Caco-2 (cell line): ENCODE results near the gene AARS2. TPM values are rescaled to one million over a fixed set of nuclear protein-coding genes. Genes with fewer than 3 reads are reported as not detected.
"Not testable (repeated sequence)": the region's sequence is repeated elsewhere in the genome, so short reads cannot be mapped to it uniquely, and the experiment has no call there.

Source experiments
- BruUV-seq: library from RNA; stranded (reverse); fragments of 400-500 nt; replicated peaks from 2 replicates; lab custom pipeline; 2021; lab: Mats Ljungman, UMichigan
- CTCF ChIA-PET: fragments of 300-600 bp; sonication (Branson Sonifier 250); formaldehyde crosslinking; loops from one replicate; lab custom pipeline; 2022; ENCODE audit warnings: antibody characterized with exemption; lab: Charles Lee
- POLR2A ChIA-PET: fragments of 300-600 bp; sonication (Branson Sonifier 250); formaldehyde crosslinking; loops from one replicate; lab custom pipeline; 2022; ENCODE audit warnings: antibody characterized with exemption; lab: Charles Lee
- DNase-seq, 2 experiments: peaks; one replicate each; pipeline versions ENCODE4 v3.0.0 to v3.0.0-alpha.2; 2020 to 2022
- H3K27me3 ChIP-seq: replicated peaks from 2 replicates; pipeline ENCODE4 v1.6.0; 2011; ENCODE audit warnings: low read length; ENCODE audit not compliant: control insufficient read depth, insufficient read depth
- H3K36me3 ChIP-seq: 2 replicates; pipeline ENCODE4 v1.5.1; 2011; ENCODE audit warnings: low read length; ENCODE audit not compliant: control insufficient read depth, insufficient read depth
- H3K4me1 ChIP-seq: fragments of 250-450 bp; sonication (Bioruptor Pico); 2 replicates; pipeline ENCODE4 v1.5.1; 2020; ENCODE audit warnings: mild to moderate bottlenecking
- H3K4me3 ChIP-seq: 2 replicates; pipeline ENCODE4 v1.5.1; 2011; ENCODE audit warnings: low read depth, mild to moderate bottlenecking, control low read depth, low read length
- H3K9me3 ChIP-seq: fragments of 250-450 bp; sonication (Bioruptor Pico); 2 replicates; pipeline ENCODE4 v1.5.1; 2020; ENCODE audit warnings: mild to moderate bottlenecking, moderate library complexity
- H3K27ac Mint-ChIP-seq: one replicate; pipeline ENCODE4 v1.8.0; 2022; ENCODE audit warnings: mixed read lengths; ENCODE audit not compliant: unreplicated experiment
- H3K27me3 Mint-ChIP-seq: one replicate; pipeline ENCODE4 v1.8.0; 2022; ENCODE audit warnings: mixed read lengths; ENCODE audit not compliant: insufficient read depth, unreplicated experiment
- H3K36me3 Mint-ChIP-seq: one replicate; pipeline ENCODE4 v1.8.0; 2022; ENCODE audit warnings: mild to moderate bottlenecking, mixed read lengths; ENCODE audit not compliant: insufficient read depth, unreplicated experiment
- H3K4me1 Mint-ChIP-seq: one replicate; pipeline ENCODE4 v1.8.0; 2022; ENCODE audit warnings: low read depth, mixed read lengths; ENCODE audit not compliant: unreplicated experiment
- H3K4me3 Mint-ChIP-seq: one replicate; pipeline ENCODE4 v1.8.0; 2022; ENCODE audit warnings: mild to moderate bottlenecking, moderate library complexity, mixed read lengths; ENCODE audit not compliant: unreplicated experiment
- H3K9me3 Mint-ChIP-seq: one replicate; pipeline ENCODE4 v1.8.0; 2022; ENCODE audit warnings: mixed read lengths; ENCODE audit not compliant: unreplicated experiment
- intact Hi-C: fragments of 100-400 bp; cut with micrococcal nuclease; formaldehyde crosslinking; loops from one replicate; pipeline ENCODE4 v1.10.0; 2022; ENCODE audit not compliant: unreplicated experiment
- total RNA-seq: library from RNA; stranded (reverse); gene quantifications from 2 replicates; pipeline ENCODE4 v1.2.3, GENCODE V29; 2022
- TF ChIP-seq, protein P1 (sequence below), 2 experiments: fragments of 200-600 bp in 1 of 2; IDR thresholded peaks; 1 replicate in 1 of 2; 2 replicates in 1 of 2; pipeline versions ENCODE4 v1.5.1 to v1.8.0; 2011 to 2022; ENCODE audit warnings: antibody characterized with exemption in 1 of 2, control low read depth in 1 of 2, inconsistent platforms in 1 of 2, low read depth in 1 of 2, low read length in 1 of 2, mild to moderate bottlenecking in 1 of 2, moderate library complexity in 1 of 2; ENCODE audit not compliant: insufficient read depth in 1 of 2, severe bottlenecking in 1 of 2, unreplicated experiment in 1 of 2

AARS2 gene
- total RNA-seq, 1 experiment from 2014 or later: 20.5 TPM

DNA sequence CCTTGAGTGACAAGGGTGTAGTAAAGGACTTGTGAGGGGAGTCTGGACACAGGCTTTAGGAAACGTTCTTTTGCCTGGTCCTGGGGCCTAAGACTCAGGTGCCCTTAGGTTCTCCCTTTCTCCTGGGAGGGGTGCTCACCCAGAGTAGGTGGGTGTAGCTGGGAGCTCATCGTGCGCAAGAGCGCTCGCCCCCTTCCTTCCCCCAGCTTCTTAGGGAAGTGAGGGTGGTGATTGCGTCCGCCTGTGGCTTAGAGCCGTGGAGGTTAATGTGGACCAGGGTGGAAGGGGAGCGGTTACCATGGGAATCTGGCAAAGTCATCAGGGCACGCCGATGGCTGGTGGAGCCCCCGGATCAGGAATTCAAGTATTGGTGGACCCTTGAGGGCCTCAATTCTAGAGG, 3.3 kb upstream of the AARS2 start:
- Histone ChIP-seq H3K4me1 (no peaks in the 10 kb centered on the region), H3K27me3 (no peaks in the 10 kb centered on the region; the same call in 1 of the 2 replicates), H3K36me3 (no peaks in the 10 kb centered on the region), H3K9me3 (no peaks in the 10 kb centered on the region), H3K4me3 (no peak overlapping the region)
- Mint-ChIP-seq H3K27ac (no peak overlapping the region), H3K4me1 (no peaks in the 10 kb centered on the region), H3K36me3 (no peaks in the 10 kb centered on the region), H3K27me3 (peaks cover 23% of the 10 kb centered on the region), H3K4me3 (no peak overlapping the region), H3K9me3 (no peaks in the 10 kb centered on the region)
- BruUV-seq: no TSS peak
- DNase-seq: no peak
- TF ChIP-seq, protein P1, sequence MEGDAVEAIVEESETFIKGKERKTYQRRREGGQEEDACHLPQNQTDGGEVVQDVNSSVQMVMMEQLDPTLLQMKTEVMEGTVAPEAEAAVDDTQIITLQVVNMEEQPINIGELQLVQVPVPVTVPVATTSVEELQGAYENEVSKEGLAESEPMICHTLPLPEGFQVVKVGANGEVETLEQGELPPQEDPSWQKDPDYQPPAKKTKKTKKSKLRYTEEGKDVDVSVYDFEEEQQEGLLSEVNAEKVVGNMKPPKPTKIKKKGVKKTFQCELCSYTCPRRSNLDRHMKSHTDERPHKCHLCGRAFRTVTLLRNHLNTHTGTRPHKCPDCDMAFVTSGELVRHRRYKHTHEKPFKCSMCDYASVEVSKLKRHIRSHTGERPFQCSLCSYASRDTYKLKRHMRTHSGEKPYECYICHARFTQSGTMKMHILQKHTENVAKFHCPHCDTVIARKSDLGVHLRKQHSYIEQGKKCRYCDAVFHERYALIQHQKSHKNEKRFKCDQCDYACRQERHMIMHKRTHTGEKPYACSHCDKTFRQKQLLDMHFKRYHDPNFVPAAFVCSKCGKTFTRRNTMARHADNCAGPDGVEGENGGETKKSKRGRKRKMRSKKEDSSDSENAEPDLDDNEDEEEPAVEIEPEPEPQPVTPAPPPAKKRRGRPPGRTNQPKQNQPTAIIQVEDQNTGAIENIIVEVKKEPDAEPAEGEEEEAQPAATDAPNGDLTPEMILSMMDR (IDR thresholded peaks at IDR 0.05; ENCODE audit: insufficient read depth in 1 of 2, low read depth in 1 of 2, low read length in 1 of 2, severe bottlenecking in 1 of 2, unreplicated experiment in 1 of 2): no peak
- ChIA-PET CTCF (no interaction called here), POLR2A (no interaction called here)
- intact Hi-C loops: no loop called here

GRCh38 chr6:44315951-44316350, 2.8 kb upstream of the AARS2 start:
- no TSS peak for BruUV-seq
- H3K36me3 ChIP-seq: no peaks in the 10 kb centered on the region; the same call in 1 of the 2 replicates
- POLR2A ChIA-PET: no interaction called here
- H3K9me3 ChIP-seq: no peaks in the 10 kb centered on the region
- no peaks in the 10 kb centered on the region; the same call in 1 of the 2 replicates for H3K27me3 ChIP-seq
- Mint-ChIP-seq H3K27me3 (peaks cover 23% of the 10 kb centered on the region), H3K9me3 (no peaks in the 10 kb centered on the region), H3K27ac (no peak overlapping the region), H3K36me3 (peaks cover 3% of the 10 kb centered on the region), H3K4me3 (no peak overlapping the region), H3K4me1 (no peaks in the 10 kb centered on the region)
- TF ChIP-seq, protein P1 (IDR thresholded peaks at IDR 0.05; ENCODE audit: insufficient read depth in 1 of 2, low read depth in 1 of 2, low read length in 1 of 2, severe bottlenecking in 1 of 2, unreplicated experiment in 1 of 2): no peak
- DNase-seq: no peak
- CTCF ChIA-PET: no interaction called here
- no peaks in the 10 kb centered on the region for H3K4me1 ChIP-seq
- intact Hi-C loops: no loop called here
- H3K4me3 ChIP-seq: no peak overlapping the region

DNA sequence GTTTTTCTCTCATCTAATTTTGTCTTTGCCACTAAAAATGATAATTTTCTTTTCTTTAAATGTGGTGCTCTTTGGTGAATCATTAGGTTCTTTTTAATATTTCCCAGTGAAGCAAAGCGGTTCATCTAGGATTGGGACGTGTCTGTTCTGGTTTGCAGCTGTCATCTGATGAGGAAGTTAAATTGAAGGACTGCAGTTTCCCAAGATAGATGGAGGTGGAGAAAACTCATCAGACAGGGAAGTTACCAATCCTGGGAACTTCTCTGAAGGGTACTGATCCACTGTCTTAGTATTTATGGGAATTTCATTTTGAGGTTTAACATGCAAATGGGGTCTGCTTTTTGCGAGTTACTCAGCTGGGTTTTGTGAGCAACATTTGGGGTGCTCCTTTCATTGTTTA, 2.4 kb upstream of the AARS2 start:
- ChIA-PET POLR2A (no interaction called here), CTCF (no interaction called here)
- no peaks in the 10 kb centered on the region; the same call in 1 of the 2 replicates for H3K36me3 ChIP-seq
- intact Hi-C loops: no loop called here
- peaks cover 7% of the 10 kb centered on the region for H3K36me3 Mint-ChIP-seq
- no TSS peak for BruUV-seq
- no peak overlapping the region for H3K4me3 Mint-ChIP-seq
- H3K9me3 ChIP-seq: no peaks in the 10 kb centered on the region
- no peaks in the 10 kb centered on the region for H3K9me3 Mint-ChIP-seq
- H3K27ac Mint-ChIP-seq: no peak overlapping the region
- DNase-seq: no peak
- no peaks in the 10 kb centered on the region for H3K4me1 ChIP-seq
- H3K4me3 ChIP-seq: no peak overlapping the region
- TF ChIP-seq, protein P1 (IDR thresholded peaks at IDR 0.05; ENCODE audit: insufficient read depth in 1 of 2, low read depth in 1 of 2, low read length in 1 of 2, severe bottlenecking in 1 of 2, unreplicated experiment in 1 of 2): no peak
- peaks cover 21% of the 10 kb centered on the region for H3K27me3 Mint-ChIP-seq
- no peaks in the 10 kb centered on the region; the same call in 1 of the 2 replicates for H3K27me3 ChIP-seq
- no peaks in the 10 kb centered on the region for H3K4me1 Mint-ChIP-seq

GRCh38 chr6:44314657-44315056, 1.5 kb upstream of the AARS2 start:
- intact Hi-C loops, POLR2A ChIA-PET: not testable (repeated sequence)

More at GRCh38 chr6:44314657-44315056, 1.5 kb upstream of the AARS2 start:
- not testable (repeated sequence) for H3K36me3 ChIP-seq, BruUV-seq, H3K9me3 Mint-ChIP-seq, H3K27me3 ChIP-seq, H3K4me1 ChIP-seq, DNase-seq, H3K27ac Mint-ChIP-seq, H3K4me3 Mint-ChIP-seq, H3K9me3 ChIP-seq, H3K4me1 Mint-ChIP-seq, H3K4me3 ChIP-seq
- CTCF ChIA-PET: interaction anchor here (3.1 kb wide), 1 partner anchor 46 kb away, joined by 16 read pairs; no protein-coding TSS in a partner anchor
- peaks cover 15% of the 10 kb centered on the region for H3K36me3 Mint-ChIP-seq
- peaks cover 16% of the 10 kb centered on the region for H3K27me3 Mint-ChIP-seq
